Liver (tissue), 9 donors: ENCODE measurements around the gene CYTH2. TPM values are rescaled to one million over a fixed set of nuclear protein-coding genes. Genes with fewer than 3 reads are reported as not detected.

Experiments used
- DNase-seq: peaks from one replicate; pipeline ENCODE4 v3.0.0-alpha.2; 2017; ENCODE audit warnings: low spot score
- H3K27ac ChIP-seq, 2 donors: one replicate each; pipeline ENCODE4 v1.7.0; 2013; ENCODE audit warnings: inconsistent platforms in 2 of 2, low read length in 2 of 2, control low read depth in 1 of 2, low read depth in 1 of 2, mild to moderate bottlenecking in 1 of 2
- H3K27me3 ChIP-seq, 4 donors: one replicate each; pipeline versions ENCODE4 v1.6.1 to v1.7.0; 2013; ENCODE audit warnings: low read length in 3 of 4, inconsistent platforms in 1 of 4, mild to moderate bottlenecking in 1 of 4, moderate library complexity in 1 of 4; ENCODE audit not compliant: control insufficient read depth in 4 of 4, insufficient read depth in 4 of 4
- H3K36me3 ChIP-seq, 4 donors: one replicate each; pipeline versions ENCODE4 v1.6.1 to v1.7.0; 2013; ENCODE audit warnings: low read length in 3 of 4, mild to moderate bottlenecking in 3 of 4, low read depth in 1 of 4, moderate library complexity in 1 of 4; ENCODE audit not compliant: control insufficient read depth in 4 of 4, insufficient read depth in 3 of 4
- H3K4me1 ChIP-seq, 4 donors: one replicate each; pipeline versions ENCODE4 v1.6.1 to v1.7.0; 2013; ENCODE audit warnings: low read length in 3 of 4, mild to moderate bottlenecking in 3 of 4, moderate library complexity in 1 of 4; ENCODE audit not compliant: control insufficient read depth in 4 of 4, insufficient read depth in 4 of 4
- H3K4me3 ChIP-seq, 3 donors: one replicate each; pipeline versions ENCODE4 v1.6.1 to v1.7.0; 2013; ENCODE audit warnings: low read length in 3 of 3, control low read depth in 1 of 3, low read depth in 1 of 3, mild to moderate bottlenecking in 1 of 3
- H3K9ac ChIP-seq, 2 donors: one replicate each; pipeline ENCODE4 v1.7.0; 2013; ENCODE audit warnings: low read length in 2 of 2, mild to moderate bottlenecking in 2 of 2, moderate library complexity in 2 of 2, control low read depth in 1 of 2, low read depth in 1 of 2
- H3K9me3 ChIP-seq, 4 donors: one replicate each; pipeline versions ENCODE4 v1.6.1 to v1.7.0; 2013; ENCODE audit warnings: low read length in 3 of 4; ENCODE audit not compliant: control insufficient read depth in 4 of 4
- CTCF ChIP-seq: fragments of 150-350 bp; IDR thresholded peaks from 2 replicates; pipeline ENCODE4 v1.5.1; 2017; ENCODE audit warnings: improper control_type of control experiment, low read depth, low read length; ENCODE audit not compliant: missing input control
- EGR1 ChIP-seq, 2 donors: IDR thresholded peaks; 2 replicates each; pipeline ENCODE4 v1.6.1; 2016 to 2018; ENCODE audit warnings: antibody characterized with exemption in 2 of 2, low read depth in 2 of 2
- FOXA1 ChIP-seq: IDR thresholded peaks from 2 replicates; pipeline ENCODE4 v1.6.1; 2016; ENCODE audit warnings: antibody characterized with exemption
- GABPA ChIP-seq, 2 donors: IDR thresholded peaks in 1 of 2; conservative IDR thresholded peaks in 1 of 2; 2 replicates each; pipeline ENCODE4 v1.6.1; 2016; ENCODE audit warnings: antibody characterized with exemption in 2 of 2, mild to moderate bottlenecking in 1 of 2, moderate library complexity in 1 of 2
- HNF4A ChIP-seq, 2 donors: conservative IDR thresholded peaks; 2 replicates each; pipeline ENCODE4 v1.6.1; 2016; ENCODE audit warnings: antibody characterized with exemption in 2 of 2, mild to moderate bottlenecking in 2 of 2
- HNF4G ChIP-seq: IDR thresholded peaks from 2 replicates; pipeline ENCODE4 v1.6.1; 2016; ENCODE audit warnings: antibody characterized with exemption
- JUND ChIP-seq, 2 donors: IDR thresholded peaks; 2 replicates each; pipeline ENCODE4 v1.6.1; 2016; ENCODE audit warnings: antibody characterized with exemption in 2 of 2
- NR2F2 ChIP-seq: IDR thresholded peaks from 2 replicates; pipeline ENCODE4 v1.6.1; 2016; ENCODE audit warnings: antibody characterized with exemption
- RAD21 ChIP-seq, 2 donors: IDR thresholded peaks; 2 replicates each; pipeline ENCODE4 v1.6.1; 2016; ENCODE audit warnings: antibody characterized with exemption in 2 of 2, mild to moderate bottlenecking in 2 of 2
- REST ChIP-seq: IDR thresholded peaks from 2 replicates; pipeline ENCODE4 v1.6.1; 2016; ENCODE audit warnings: antibody characterized with exemption, mild to moderate bottlenecking
- RXRA ChIP-seq, 2 donors: IDR thresholded peaks; 2 replicates each; pipeline ENCODE4 v1.6.1; 2017 to 2018; ENCODE audit warnings: antibody characterized with exemption in 2 of 2, mild to moderate bottlenecking in 1 of 2
- SP1 ChIP-seq: IDR thresholded peaks from 2 replicates; pipeline ENCODE4 v1.6.1; 2018; ENCODE audit warnings: antibody characterized with exemption, mild to moderate bottlenecking
- TAF1 ChIP-seq: conservative IDR thresholded peaks from 2 replicates; pipeline ENCODE4 v1.6.1; 2016; ENCODE audit warnings: antibody characterized with exemption, mild to moderate bottlenecking
- YY1 ChIP-seq: IDR thresholded peaks from 2 replicates; pipeline ENCODE4 v1.6.1; 2016; ENCODE audit warnings: antibody characterized with exemption, mild to moderate bottlenecking
- WGBS: extraction: QIAGEN DNeasy Blood & Tissue Kit; methylation state at CpG from one replicate; pipeline ENCODE4 v1.1.7; 2013; 5-methylcytosine and 5-hydroxymethylcytosine counted together
- polyA plus RNA-seq, 2 donors: library from polyadenylated mRNA; stranded (reverse) in 1 of 2; unstranded in 1 of 2; fragments of 200-250 nt in 1 of 2; fragments of >200 nt in 1 of 2; fragmentation: Nextera tagmentation in 1 of 2; extraction: Ambion mirVana in 1 of 2; gene quantifications; one replicate each; pipeline versions ENCODE4 v1.2.1 to v1.2.3, GENCODE V29; 2013 to 2015
- total RNA-seq, 2 donors: library from RNA; depleted of rRNA; stranded (reverse); fragments of >200 nt; gene quantifications; one replicate each; pipeline ENCODE4 v1.2.3, GENCODE V29; 2014
- TF ChIP-seq, protein P1 (sequence below): IDR thresholded peaks from 2 replicates; pipeline ENCODE4 v1.6.1; 2016; ENCODE audit warnings: antibody characterized with exemption
- TF ChIP-seq, protein P2 (sequence below): IDR thresholded peaks from 2 replicates; pipeline ENCODE4 v1.6.1; 2016; ENCODE audit warnings: antibody characterized with exemption
- TF ChIP-seq, protein P3 (sequence below): IDR thresholded peaks from 2 replicates; pipeline ENCODE4 v1.6.1; 2016; ENCODE audit warnings: antibody characterized with exemption
- donor health status: healthy.
- donor health status: healthy.
- donor health status: healthy.
- donor health status: healthy.
- donor health status: healthy.

CYTH2 gene
- total and polyA plus RNA-seq, 4 donors = 13.0 to 16.9 (median 13.2) TPM

DNA sequence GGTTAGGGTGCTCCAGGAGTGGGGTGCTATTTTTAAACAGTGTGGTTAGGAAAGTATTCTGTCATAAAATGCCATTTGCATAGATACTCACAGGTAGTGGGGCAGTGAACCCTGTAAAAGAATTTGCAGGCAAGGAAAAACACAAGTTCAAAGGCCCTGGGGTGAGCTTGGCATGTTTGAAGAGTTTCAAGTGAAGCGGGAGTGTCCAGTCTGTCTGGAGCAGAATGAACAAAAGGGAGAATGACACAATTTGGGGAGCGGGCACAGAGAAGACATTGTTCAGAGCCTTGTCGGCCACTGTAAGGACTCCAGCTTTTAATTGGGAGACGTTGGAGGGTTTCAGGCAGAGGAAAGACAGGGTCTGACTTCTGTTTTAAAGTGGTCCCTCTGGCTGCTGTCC is 20.6 kb upstream of the CYTH2 start:
- no peak overlapping the region for H3K27ac ChIP-seq
- TF ChIP-seq HNF4A (conservative IDR thresholded peaks at IDR 0.05) (no peak), SP1 (no peak)
- H3K27me3 ChIP-seq = no peaks in the 10 kb centered on the region
- peaks cover 16 to 49% (median 28%) of the 10 kb centered on the region in 4 donors for H3K36me3 ChIP-seq
- no peak overlapping the region for H3K9ac ChIP-seq
- H3K9me3 ChIP-seq = no peaks in the 10 kb centered on the region
- 94% methylated on average over 4 of the region's 4 CpGs for WGBS
- DNase-seq = no peak
- H3K4me1 ChIP-seq = peaks cover 9 to 29% (median 16%) of the 10 kb centered on the region in 4 donors
- H3K4me3 ChIP-seq = no peak overlapping the region

GRCh38 chr19:48450441-48450840 is 18.7 kb upstream of the CYTH2 start:
- H3K9ac ChIP-seq = no peak overlapping the region
- no peak overlapping the region for H3K27ac ChIP-seq
- WGBS = 95% methylated on average over 23 of the region's 23 CpGs
- no peak for TF ChIP-seq HNF4G
- TF ChIP-seq YY1 = no peak
- no peak for TF ChIP-seq RXRA (IDR thresholded peaks at IDR 0.05)
- no peak for TF ChIP-seq TAF1
- no peak for TF ChIP-seq CTCF
- TF ChIP-seq, protein P1, sequence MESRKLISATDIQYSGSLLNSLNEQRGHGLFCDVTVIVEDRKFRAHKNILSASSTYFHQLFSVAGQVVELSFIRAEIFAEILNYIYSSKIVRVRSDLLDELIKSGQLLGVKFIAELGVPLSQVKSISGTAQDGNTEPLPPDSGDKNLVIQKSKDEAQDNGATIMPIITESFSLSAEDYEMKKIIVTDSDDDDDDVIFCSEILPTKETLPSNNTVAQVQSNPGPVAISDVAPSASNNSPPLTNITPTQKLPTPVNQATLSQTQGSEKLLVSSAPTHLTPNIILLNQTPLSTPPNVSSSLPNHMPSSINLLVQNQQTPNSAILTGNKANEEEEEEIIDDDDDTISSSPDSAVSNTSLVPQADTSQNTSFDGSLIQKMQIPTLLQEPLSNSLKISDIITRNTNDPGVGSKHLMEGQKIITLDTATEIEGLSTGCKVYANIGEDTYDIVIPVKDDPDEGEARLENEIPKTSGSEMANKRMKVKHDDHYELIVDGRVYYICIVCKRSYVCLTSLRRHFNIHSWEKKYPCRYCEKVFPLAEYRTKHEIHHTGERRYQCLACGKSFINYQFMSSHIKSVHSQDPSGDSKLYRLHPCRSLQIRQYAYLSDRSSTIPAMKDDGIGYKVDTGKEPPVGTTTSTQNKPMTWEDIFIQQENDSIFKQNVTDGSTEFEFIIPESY = no peak
- no peak for TF ChIP-seq NR2F2
- no peak for TF ChIP-seq SP1
- no peak for TF ChIP-seq HNF4A (conservative IDR thresholded peaks at IDR 0.05)
- no peak for TF ChIP-seq EGR1 (IDR thresholded peaks at IDR 0.05; ENCODE audit: low read depth in 2 of 2)
- TF ChIP-seq GABPA (IDR thresholded peaks at IDR 0.05 in 1 of 2, conservative IDR thresholded peaks at IDR 0.05 in 1 of 2) = no peak
- TF ChIP-seq JUND (IDR thresholded peaks at IDR 0.05) = no peak
- TF ChIP-seq FOXA1 = no peak
- TF ChIP-seq RAD21 (IDR thresholded peaks at IDR 0.05) = no peak
- TF ChIP-seq, protein P2, sequence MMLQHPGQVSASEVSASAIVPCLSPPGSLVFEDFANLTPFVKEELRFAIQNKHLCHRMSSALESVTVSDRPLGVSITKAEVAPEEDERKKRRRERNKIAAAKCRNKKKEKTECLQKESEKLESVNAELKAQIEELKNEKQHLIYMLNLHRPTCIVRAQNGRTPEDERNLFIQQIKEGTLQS = no peak
- TF ChIP-seq, protein P3, sequence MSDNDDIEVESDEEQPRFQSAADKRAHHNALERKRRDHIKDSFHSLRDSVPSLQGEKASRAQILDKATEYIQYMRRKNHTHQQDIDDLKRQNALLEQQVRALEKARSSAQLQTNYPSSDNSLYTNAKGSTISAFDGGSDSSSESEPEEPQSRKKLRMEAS = no peak
- no peak for TF ChIP-seq REST
- DNase-seq = no peak
- no peaks in the 10 kb centered on the region for H3K27me3 ChIP-seq
- peaks cover 23 to 61% (median 32%) of the 10 kb centered on the region in 4 donors for H3K36me3 ChIP-seq
- no peaks in the 10 kb centered on the region for H3K9me3 ChIP-seq
- H3K4me1 ChIP-seq = peaks cover 0 to 14% (median 10%) of the 10 kb centered on the region in 4 donors
- no peak overlapping the region for H3K4me3 ChIP-seq
